AG09319 (cell line): ENCODE measurements around the gene PKD1.
"Not testable (repeated sequence)": the region's sequence is repeated elsewhere in the genome, so short reads cannot be mapped to it uniquely, and the experiment has no call there.

ENCODE experiments used
- DNase-seq: peaks from one replicate; pipeline ENCODE4 v3.0.0-alpha.2; 2010; ENCODE audit warnings: low read depth; ENCODE audit errors: extremely low read depth
- TF ChIP-seq, protein P1 (sequence below): IDR thresholded peaks from 2 replicates; pipeline ENCODE4 v1.5.1; 2011; ENCODE audit warnings: low read depth, mild to moderate bottlenecking, inconsistent platforms, low read length, moderate library complexity

Gene PKD1

GRCh38 chr16:2102471-2102870 lies 33.2 kb downstream of the PKD1 start:
- TF ChIP-seq, protein P1, sequence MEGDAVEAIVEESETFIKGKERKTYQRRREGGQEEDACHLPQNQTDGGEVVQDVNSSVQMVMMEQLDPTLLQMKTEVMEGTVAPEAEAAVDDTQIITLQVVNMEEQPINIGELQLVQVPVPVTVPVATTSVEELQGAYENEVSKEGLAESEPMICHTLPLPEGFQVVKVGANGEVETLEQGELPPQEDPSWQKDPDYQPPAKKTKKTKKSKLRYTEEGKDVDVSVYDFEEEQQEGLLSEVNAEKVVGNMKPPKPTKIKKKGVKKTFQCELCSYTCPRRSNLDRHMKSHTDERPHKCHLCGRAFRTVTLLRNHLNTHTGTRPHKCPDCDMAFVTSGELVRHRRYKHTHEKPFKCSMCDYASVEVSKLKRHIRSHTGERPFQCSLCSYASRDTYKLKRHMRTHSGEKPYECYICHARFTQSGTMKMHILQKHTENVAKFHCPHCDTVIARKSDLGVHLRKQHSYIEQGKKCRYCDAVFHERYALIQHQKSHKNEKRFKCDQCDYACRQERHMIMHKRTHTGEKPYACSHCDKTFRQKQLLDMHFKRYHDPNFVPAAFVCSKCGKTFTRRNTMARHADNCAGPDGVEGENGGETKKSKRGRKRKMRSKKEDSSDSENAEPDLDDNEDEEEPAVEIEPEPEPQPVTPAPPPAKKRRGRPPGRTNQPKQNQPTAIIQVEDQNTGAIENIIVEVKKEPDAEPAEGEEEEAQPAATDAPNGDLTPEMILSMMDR, result no peak
- no peak for DNase-seq

GRCh38 chr16:2101581-2101980 lies 34.1 kb downstream of the PKD1 start:
- not testable (repeated sequence) for DNase-seq

GRCh38 chr16:2097689-2098088 lies 38.0 kb downstream of the PKD1 start:
- DNase-seq, result not testable (repeated sequence)

GRCh38 chr16:2096853-2097595 lies 38.7 kb downstream of the PKD1 start:
- no peak for DNase-seq
- TF ChIP-seq, protein P1, result no peak

DNA sequence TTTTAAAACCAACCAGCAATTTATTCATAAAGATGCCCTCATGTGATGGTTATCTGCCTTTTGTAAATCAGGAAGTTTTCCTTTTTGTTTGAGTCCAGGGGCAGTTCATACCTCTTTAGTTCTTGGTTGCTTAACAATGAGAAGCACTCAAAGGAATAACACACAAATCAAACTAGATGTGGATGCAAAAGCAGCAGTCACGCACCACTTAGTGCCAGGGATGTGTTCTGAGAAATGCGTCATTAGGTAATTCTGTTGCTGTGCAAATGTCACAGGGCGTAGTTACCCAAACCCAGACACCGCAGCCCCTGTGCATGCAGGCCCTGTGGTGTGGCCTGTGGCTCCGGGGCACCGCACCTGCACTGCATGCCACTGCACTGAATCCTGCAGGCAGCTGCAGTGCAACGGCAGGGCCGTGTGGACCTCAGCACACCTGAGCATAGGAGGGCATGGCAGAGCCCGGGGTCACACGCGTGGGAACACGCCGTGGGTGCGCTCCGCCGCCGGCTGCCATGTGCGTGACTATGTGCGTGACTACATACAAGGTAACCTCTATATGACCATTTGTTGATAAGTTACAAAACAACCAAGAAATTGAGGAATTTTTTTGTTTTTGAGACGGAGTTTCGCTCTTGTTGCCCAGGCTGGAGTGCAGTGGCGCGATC lies 39.6 kb downstream of the PKD1 start:
- no peak for DNase-seq
- TF ChIP-seq, protein P1, result no peak

- TF ChIP-seq, protein P1, result no peak
- DNase-seq, result no peak
Observed at GRCh38 chr16:2095315-2095853, 40.3 kb downstream of the PKD1 start.

DNA sequence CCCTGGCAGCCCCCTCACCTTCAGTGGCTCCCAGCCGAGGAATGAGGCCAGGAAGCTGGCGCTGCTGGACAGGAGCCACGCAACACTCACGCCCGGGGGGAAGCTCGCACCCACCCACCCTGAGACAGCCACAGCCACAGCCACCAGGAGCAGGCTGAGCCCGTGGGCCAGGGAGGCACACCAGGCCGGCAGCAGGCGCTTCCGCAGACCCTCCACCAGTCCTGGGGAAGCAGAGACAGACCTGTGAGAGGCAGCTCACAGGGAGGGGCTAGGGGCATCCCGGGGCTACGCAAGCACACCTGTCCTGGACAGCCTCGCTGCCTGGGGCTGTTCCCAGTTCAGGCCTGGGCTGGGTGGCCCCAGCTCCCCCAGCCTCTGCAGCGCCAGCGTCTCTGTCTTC lies 41.9 kb downstream of the PKD1 start:
- no peak for DNase-seq
- TF ChIP-seq, protein P1, result no peak

- no peak for DNase-seq
Observed at GRCh38 chr16:2092866-2093265, 42.8 kb downstream of the PKD1 start.

More at GRCh38 chr16:2092866-2093265, 42.8 kb downstream of the PKD1 start:
- TF ChIP-seq, protein P1, result no peak
